HepG2 (cell line): ENCODE measurements around the gene MZT2A. TPM values are rescaled to one million over a fixed set of nuclear protein-coding genes. Genes with fewer than 3 reads are reported as not detected.
"Not testable (repeated sequence)": the region's sequence is repeated elsewhere in the genome, so short reads cannot be mapped to it uniquely, and the experiment has no call there.

ENCODE experiments used
- ATAC-seq: fragments of 200-7000 bp; cut with Tn5 transposase; 3 replicates; pipeline ENCODE4 v1.9.1; 2020; ENCODE audit warnings: mild to moderate bottlenecking, moderate library complexity
- BruUV-seq: library from RNA; stranded (reverse); fragments of 400-500 nt; replicated peaks from 2 replicates; lab custom pipeline; 2021; lab: Mats Ljungman, UMichigan
- CTCF ChIA-PET: fragments of 300-600 bp; formaldehyde crosslinking; extraction: SDS; loops from one replicate; lab custom pipeline; 2021; ENCODE audit warnings: low total read pairs, inconsistent platforms, low intra/inter-chr PET ratio; lab: Yijun Ruan, JAX
- POLR2A ChIA-PET: fragments of 350-600 bp; sonication (Branson Sonifier 250); formaldehyde crosslinking; loops from one replicate; lab custom pipeline; 2020; ENCODE audit warnings: antibody characterized with exemption, inconsistent platforms; lab: Yijun Ruan, JAX
- DNase-seq: peaks from one replicate; pipeline ENCODE4 v3.0.0-alpha.2; 2015; ENCODE audit warnings: low spot score
- FAIRE-seq: peaks from 3 replicates; lab custom pipeline; 2011; peaks lifted over from hg19 to GRCh38; lab: Jason Lieb, UNC
- H2AFZ ChIP-seq: one replicate; pipeline ENCODE4 v1.6.1; 2011; ENCODE audit warnings: low read length, inconsistent platforms
- H3K27ac ChIP-seq: fragments of 300-600 bp; 3 replicates; pipeline ENCODE4 v1.8.0; 2011; ENCODE audit warnings: mixed run types, mild to moderate bottlenecking, mixed read lengths, low read length, inconsistent platforms; ENCODE audit not compliant: insufficient read depth; ENCODE audit errors: extremely low read length
- H3K27me3 ChIP-seq, 2 experiments: fragments of 200-600 bp in 1 of 2; 2 replicates in 1 of 2; 3 replicates in 1 of 2; pipeline versions ENCODE4 v1.6.0 to v1.8.0; 2011; ENCODE audit warnings: low read length in 2 of 2, mild to moderate bottlenecking in 2 of 2, moderate library complexity in 2 of 2, inconsistent platforms in 1 of 2; ENCODE audit not compliant: insufficient read depth in 2 of 2, control insufficient read depth in 1 of 2
- H3K36me3 ChIP-seq, 2 experiments: fragments of 200-600 bp in 1 of 2; replicated peaks in 1 of 2; 2 replicates in 1 of 2; 3 replicates in 1 of 2; pipeline versions ENCODE4 v1.5.1 to v1.8.0; 2011; ENCODE audit warnings: low read length in 2 of 2, inconsistent platforms in 1 of 2; ENCODE audit not compliant: insufficient read depth in 2 of 2, control insufficient read depth in 1 of 2
- H3K4me1 ChIP-seq: 2 replicates; pipeline ENCODE4 v1.5.1; 2012; ENCODE audit warnings: low read length, inconsistent platforms; ENCODE audit not compliant: insufficient read depth
- H3K4me2 ChIP-seq: 2 replicates; pipeline ENCODE4 v1.6.0; 2011; ENCODE audit warnings: low read depth, low read length, inconsistent platforms
- H3K4me3 ChIP-seq, 3 experiments: fragments of 200-600 bp in 1 of 3; sonication (generic), shearing (Covaris generic) in 1 of 3; replicated peaks in 1 of 3; 2 replicates each; pipeline ENCODE4 v1.5.1; 2011 to 2016; ENCODE audit warnings: low read length in 3 of 3, inconsistent platforms in 2 of 3, low read depth in 2 of 3, mild to moderate bottlenecking in 2 of 3, control low read depth in 1 of 3, mixed read lengths in 1 of 3; ENCODE audit not compliant: insufficient read depth in 1 of 3
- H3K79me2 ChIP-seq: one replicate; pipeline ENCODE4 v1.6.1; 2011; ENCODE audit warnings: low read length, inconsistent platforms; ENCODE audit not compliant: insufficient read depth
- H3K9ac ChIP-seq: 2 replicates; pipeline ENCODE4 v1.6.0; 2011; ENCODE audit warnings: mild to moderate bottlenecking, low read depth, low read length, inconsistent platforms; ENCODE audit not compliant: insufficient read depth
- H3K9me3 ChIP-seq: 2 replicates; pipeline ENCODE4 v1.5.1; 2012; ENCODE audit warnings: mild to moderate bottlenecking, low read length
- H4K20me1 ChIP-seq: 2 replicates; pipeline ENCODE4 v1.6.0; 2011; ENCODE audit warnings: inconsistent platforms, mild to moderate bottlenecking, low read length, moderate library complexity; ENCODE audit not compliant: insufficient read depth
- WGBS: methylation state at CpG from one replicate; pipeline ENCODE4 v1.1.6; 2017; ENCODE audit warnings: low lambda C conversion rate; 5-methylcytosine and 5-hydroxymethylcytosine counted together
- in situ Hi-C: cut with HindIII; loops from 2 replicates; pipeline ENCODE4 v1.10.0; 2017; ENCODE audit warnings: low pct_unique_long_range_greater_than_20kb; ENCODE audit not compliant: extremely low pct_ligation_motif_present
- intact Hi-C: fragments of 100-400 bp; cut with micrococcal nuclease; formaldehyde crosslinking; loops from one replicate; pipeline ENCODE4 v1.10.0; 2022; ENCODE audit not compliant: unreplicated experiment
- polyA plus RNA-seq, 8 experiments: library from polyadenylated mRNA; depleted of rRNA in 3 of 8; stranded (reverse) in 7 of 8; unstranded in 1 of 8; fragments of >200 nt; fragmentation: Illumina TruSeq in 4 of 8; extraction: Trizol in 4 of 8; gene quantifications; 2 replicates each; pipeline versions ENCODE4 v1.2.1 to v1.2.3, GENCODE V29; 2011 to 2016; ENCODE audit warnings: low read depth in 4 of 8, missing spikeins in 1 of 8, mixed read lengths in 1 of 8; ENCODE audit not compliant: insufficient read depth in 1 of 8
- total RNA-seq, 5 experiments: library from RNA; depleted of rRNA; stranded (reverse); fragments of >200 nt; fragmentation: Illumina TruSeq; extraction: Trizol; gene quantifications; 2 replicates each; pipeline ENCODE4 v1.2.3, GENCODE V29; 2016; ENCODE audit warnings: low read depth in 1 of 5

Gene MZT2A
- total and polyA plus RNA-seq, 2 of the 13 experiments (the other 11 are each of a cell fraction or from before 2014, with no cell fraction given) = 221 to 349 TPM

- intact Hi-C loops, DNase-seq, H3K27ac ChIP-seq, FAIRE-seq, POLR2A ChIA-PET, H3K27me3 ChIP-seq, CTCF ChIA-PET, ATAC-seq, H3K4me3 ChIP-seq, H2AFZ ChIP-seq, H3K36me3 ChIP-seq, in situ Hi-C loops, H3K4me2 ChIP-seq, H3K79me2 ChIP-seq, H3K9me3 ChIP-seq, H4K20me1 ChIP-seq, BruUV-seq, H3K9ac ChIP-seq, H3K4me1 ChIP-seq: not testable (repeated sequence)
- 20% methylated on average over 11 of the region's 11 CpGs for WGBS
Measured at GRCh38 chr2:131534965-131535364, 42.8 kb upstream of the MZT2A start.

- ATAC-seq, H3K27me3 ChIP-seq, in situ Hi-C loops, DNase-seq, BruUV-seq, H3K4me3 ChIP-seq, H2AFZ ChIP-seq, H3K4me1 ChIP-seq, H3K4me2 ChIP-seq, CTCF ChIA-PET, H3K9me3 ChIP-seq, FAIRE-seq, H3K27ac ChIP-seq, H4K20me1 ChIP-seq, POLR2A ChIA-PET, H3K36me3 ChIP-seq, intact Hi-C loops, H3K79me2 ChIP-seq, H3K9ac ChIP-seq: not testable (repeated sequence)
- WGBS = 44% methylated on average over 5 of the region's 13 CpGs
Measured at GRCh38 chr2:131534317-131534672, 42.1 kb upstream of the MZT2A start.

GRCh38 chr2:131533609-131534316 is 41.6 kb upstream of the MZT2A start:
- H3K79me2 ChIP-seq, BruUV-seq, H3K9me3 ChIP-seq, H3K36me3 ChIP-seq, in situ Hi-C loops, POLR2A ChIA-PET, H3K4me2 ChIP-seq, intact Hi-C loops, H3K9ac ChIP-seq, FAIRE-seq, CTCF ChIA-PET, H3K27ac ChIP-seq, H3K4me1 ChIP-seq, H2AFZ ChIP-seq, H4K20me1 ChIP-seq, H3K4me3 ChIP-seq, DNase-seq, ATAC-seq: not testable (repeated sequence)
- H3K27me3 ChIP-seq = peaks cover 0 to 12% of the 10 kb centered on the region in 2 experiments; a peak in 3 of 5 replicates
- 38% methylated on average over 7 of the region's 17 CpGs for WGBS

DNA sequence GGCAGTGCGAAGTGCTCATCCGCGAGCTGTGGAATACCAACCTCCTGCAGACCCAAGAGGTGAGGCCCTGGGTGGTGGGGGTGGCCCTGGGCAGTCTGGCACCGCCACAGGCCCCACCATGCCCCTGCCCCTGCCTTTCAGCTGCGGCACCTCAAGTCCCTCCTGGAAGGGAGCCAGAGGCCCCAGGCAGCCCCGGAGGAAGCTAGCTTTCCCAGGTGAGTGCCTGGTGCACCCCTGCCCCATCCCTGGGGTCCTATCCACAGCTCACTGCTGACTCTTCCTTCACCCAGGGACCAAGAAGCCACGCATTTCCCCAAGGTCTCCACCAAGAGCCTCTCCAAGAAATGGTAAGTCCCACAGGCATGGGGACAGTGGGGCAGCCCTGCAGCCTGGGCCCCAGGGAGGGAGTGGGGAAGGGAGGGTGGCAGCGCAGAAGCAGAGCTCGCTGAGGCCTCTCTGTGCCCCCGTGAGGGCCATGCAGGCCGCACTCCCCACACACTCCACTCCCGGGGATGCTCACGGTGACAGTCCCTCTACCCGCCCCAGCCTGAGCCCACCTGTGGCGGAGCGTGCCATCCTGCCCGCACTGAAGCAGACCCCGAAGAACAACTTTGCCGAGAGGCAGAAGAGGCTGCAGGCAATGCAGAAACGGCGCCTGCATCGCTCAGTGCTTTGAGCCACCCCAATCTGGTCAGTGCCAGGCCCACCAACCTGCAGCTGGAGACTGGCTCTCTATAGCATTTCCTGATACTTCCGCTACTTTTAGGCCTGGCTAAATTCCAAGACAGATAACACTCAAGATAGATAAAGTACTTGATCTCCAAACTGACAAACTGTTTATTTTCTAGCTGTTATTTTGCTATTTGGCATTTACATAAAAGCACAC is 40.8 kb upstream of the MZT2A start:
- CTCF ChIA-PET, H3K9me3 ChIP-seq, H3K9ac ChIP-seq, DNase-seq, H4K20me1 ChIP-seq, H3K4me3 ChIP-seq, H3K4me1 ChIP-seq, in situ Hi-C loops, intact Hi-C loops, H3K4me2 ChIP-seq, H3K79me2 ChIP-seq, ATAC-seq, H3K27ac ChIP-seq, H2AFZ ChIP-seq, POLR2A ChIA-PET, BruUV-seq, H3K36me3 ChIP-seq: not testable (repeated sequence)
- peaks cover 0 to 12% of the 10 kb centered on the region in 2 experiments; a peak in 3 of 5 replicates for H3K27me3 ChIP-seq
- peak; percentile 44 for FAIRE-seq
- WGBS = 45% methylated on average over 17 of the region's 23 CpGs
